Measurements from ENCODE around the gene FMNL1.

GRCh38 chr17:45256114-45256966 lies 34.7 kb downstream of the FMNL1 start:
- TF ChIP-seq CTCF (IDR thresholded peaks at IDR 0.05) (no peak), POLR2A (IDR thresholded peaks at IDR 0.05) (no peak)

All from adrenal gland (tissue), 5 donors.